GM19324 (cell line): ENCODE results near the gene ARTN.

ENCODE experiments used
- ATAC-seq: cut with Tn5 transposase; IDR thresholded peaks from one replicate; pipeline ENCODE4 v1.9.1; 2021; ENCODE audit warnings: mild to moderate bottlenecking, moderate library complexity; ENCODE audit not compliant: unreplicated experiment, low FRiP score

The ARTN gene

GRCh38 chr1:43921022-43921421, 12.6 kb upstream of the ARTN start:
- no peak for ATAC-seq

DNA sequence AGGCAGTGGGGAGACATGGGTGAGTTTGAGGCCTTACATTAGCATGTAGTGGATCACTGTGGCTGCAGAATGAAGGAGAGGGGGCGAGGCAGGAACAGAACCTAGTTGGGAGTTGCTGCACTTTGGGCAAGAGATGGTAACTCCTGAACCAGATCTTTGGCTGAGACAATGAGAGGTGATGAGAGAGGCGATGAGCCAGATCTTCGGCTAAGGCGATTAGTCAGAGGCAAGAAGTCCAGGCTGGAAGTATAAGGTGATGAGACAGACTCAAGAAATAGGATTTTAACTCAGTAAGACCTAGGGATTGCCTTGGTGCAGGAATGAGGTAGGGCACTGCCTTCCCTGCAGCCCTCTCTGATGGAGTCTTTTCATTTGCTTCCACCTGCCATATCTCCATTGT, 9.1 kb upstream of the ARTN start:
- no peak for ATAC-seq

GRCh38 chr1:43925846-43926245, 7.8 kb upstream of the ARTN start:
- no peak for ATAC-seq

GRCh38 chr1:43930168-43930948, 3.2 kb upstream of the ARTN start:
- ATAC-seq, result no peak

DNA sequence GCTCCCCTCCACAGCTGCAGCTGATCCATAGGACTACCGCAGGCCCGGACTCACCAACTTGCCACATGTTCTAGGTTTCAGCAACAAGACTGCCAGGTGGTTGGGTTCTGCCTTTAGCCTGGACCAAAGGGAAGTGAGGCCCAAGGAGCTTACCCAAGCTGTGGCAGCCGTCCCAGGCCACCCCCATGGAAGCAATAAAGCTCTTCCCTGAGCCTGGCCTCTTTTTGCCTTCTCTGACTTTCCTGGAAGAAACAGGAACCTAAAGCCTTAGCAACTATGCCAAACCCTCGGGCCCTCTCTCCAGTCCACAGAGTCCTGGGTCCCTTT, 2.7 kb upstream of the ARTN start:
- no peak for ATAC-seq

GRCh38 chr1:43931711-43932660, 1.6 kb upstream of the ARTN start:
- ATAC-seq, result no peak

DNA sequence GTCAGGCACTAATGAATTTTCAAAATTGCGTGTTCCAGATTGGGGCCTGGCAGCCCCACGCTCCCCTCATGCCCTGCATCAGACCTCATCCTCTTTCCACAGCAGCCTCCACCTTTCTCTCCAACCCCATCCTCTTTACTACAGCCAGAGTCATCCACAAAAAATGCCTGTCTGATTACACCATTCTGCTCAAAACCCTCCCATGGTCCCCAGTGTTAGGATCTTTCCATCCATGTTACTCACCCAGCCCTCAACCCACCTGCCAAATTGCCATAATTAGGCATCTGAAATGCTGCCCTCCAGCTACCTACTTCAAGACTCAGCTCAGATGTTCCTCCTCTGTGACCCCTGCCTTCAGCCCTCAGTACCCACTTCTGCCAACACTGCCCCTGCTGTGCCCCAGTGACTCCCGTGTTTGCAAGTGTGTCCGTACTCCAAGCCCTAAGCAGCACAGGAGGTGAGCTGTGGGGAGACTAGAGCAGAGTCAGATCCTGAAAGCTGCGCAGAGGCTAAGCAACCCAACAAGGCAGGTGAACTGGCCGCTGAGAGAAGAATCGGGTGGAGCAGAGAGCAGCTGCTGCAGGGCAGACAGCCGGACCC, 715 bp upstream of the ARTN start:
- no peak for ATAC-seq

- ATAC-seq, result no peak
These were observed 742 bp downstream of the ARTN start for GRCh38 chr1:43934101-43934985.

DNA sequence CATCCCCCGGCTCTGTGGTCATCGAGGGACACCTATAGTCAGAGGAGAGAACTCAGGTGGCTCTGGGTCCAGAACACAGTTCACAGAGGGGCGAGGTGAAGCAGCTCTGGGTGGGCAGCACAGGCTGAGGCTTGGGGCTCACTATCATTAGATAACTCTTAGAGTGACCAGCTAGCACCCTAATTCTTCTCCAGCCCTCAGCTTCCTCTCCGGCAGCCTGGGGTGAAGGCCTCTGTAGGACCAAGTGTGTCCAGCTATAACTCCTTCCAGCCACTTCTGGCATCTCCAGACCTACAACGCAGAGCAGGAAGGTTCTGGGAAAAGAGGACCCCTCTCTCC, 1.4 kb downstream of the ARTN start:
- ATAC-seq, result no peak

GRCh38 chr1:43935711-43936427, 2.3 kb downstream of the ARTN start:
- no peak for ATAC-seq

GRCh38 chr1:43936431-43937151, 3.0 kb downstream of the ARTN start:
- no peak for ATAC-seq

DNA sequence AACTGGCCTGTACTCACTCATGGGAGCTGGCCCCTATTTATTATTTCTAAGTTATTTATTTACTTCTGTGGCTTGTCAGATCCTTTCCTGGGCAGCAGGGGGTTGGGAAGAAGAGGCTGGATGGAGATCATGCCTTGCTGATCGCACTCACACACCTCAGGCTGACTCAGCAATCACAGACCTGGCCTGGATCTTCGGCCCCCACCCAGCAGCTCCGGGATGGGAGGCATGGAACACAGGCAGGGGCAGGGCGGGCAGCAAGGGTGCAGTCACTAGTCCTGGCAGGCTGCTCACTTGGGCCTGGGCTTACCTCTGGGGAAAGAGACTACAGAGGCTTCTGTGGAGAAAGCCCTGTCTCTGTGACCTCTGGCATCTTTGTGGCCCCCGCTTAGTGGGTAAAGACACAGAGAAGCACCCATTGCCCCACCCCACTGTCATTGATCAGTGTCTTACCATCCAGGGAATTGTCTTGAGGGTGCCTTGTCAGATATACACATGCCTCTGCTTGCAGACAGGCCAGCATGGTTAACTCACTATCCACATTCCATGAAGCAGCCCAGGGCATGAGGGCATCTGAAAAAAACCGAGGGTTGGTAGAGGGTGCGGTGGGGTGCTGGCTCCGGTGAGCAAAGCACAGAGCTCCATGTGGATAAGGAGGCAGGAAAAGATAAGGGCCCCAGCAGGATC, 3.7 kb downstream of the ARTN start:
- ATAC-seq, result no peak

DNA sequence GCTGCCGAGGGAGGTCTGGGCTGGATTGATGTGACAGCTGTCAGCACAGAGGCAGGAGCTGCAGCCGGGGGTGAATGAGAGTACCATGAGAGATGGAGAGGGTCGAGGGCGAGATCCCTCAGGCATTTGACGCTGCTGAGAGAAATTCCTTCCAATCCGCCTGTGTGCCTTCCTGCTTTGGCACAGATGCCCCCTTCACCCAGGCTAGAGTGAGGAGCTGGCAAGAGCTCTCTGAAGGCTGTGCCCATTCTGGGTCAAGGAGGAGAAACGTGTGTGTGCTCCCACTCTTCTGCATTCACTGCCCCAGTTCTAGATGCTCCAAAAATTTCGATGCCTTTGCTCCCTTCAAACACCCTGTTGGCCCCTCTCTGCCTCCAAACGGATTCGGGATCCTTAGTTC, 4.8 kb downstream of the ARTN start:
- ATAC-seq, result no peak

DNA sequence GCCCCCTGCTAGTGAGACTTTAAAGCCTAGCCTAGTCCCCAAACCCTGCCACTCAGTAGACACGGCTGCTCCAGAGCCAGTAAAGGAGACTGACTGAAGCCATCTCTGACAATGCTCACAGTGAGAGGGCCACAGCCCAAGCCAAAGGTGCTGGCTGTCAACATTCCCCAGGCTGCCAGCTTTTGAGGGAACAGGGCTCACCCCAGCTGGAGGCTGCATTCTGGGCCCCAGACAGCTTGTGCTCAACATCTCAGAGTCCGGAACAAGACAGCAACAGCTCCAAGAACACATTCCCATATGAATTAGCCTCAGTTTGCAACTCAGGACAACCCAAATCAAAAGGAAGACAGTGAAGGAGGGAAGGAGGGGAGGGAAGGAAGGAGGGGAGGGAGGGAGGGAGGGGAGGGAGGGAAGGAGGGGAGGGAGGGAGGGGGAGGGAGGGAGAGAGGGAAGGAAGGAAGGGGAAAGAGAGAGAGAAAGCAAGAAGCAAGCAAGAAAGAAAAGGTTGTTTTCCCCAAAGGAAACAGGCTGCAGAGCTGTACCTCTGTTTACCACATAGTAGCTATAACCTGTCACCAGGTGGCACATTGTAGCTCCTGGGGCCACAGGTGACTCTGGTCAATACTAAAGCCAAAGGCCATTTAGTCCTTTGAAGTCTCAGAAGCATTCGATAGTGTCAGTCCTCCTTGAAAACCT, 5.4 kb downstream of the ARTN start:
- no peak for ATAC-seq

DNA sequence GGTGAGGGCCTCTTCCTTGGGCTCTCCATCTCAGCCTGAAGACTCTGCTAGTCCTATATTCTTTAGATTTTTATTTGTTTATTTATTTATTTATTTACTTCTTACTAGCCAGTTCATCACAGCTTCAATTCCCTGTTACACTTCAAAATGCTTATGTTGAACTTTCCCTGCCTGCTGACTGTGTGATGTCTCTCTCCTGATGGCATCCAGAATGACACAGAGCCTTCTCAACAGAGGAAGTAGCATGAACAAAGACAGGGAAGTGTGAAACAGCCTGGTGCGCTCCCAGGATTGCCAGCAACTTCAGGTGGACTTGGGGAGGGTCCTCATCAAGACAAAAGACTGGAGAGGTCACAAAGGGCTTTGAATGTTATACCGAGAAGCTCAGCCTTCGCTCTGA, 8.8 kb downstream of the ARTN start:
- no peak for ATAC-seq

GRCh38 chr1:43944860-43945259, 11.3 kb downstream of the ARTN start:
- ATAC-seq, result no peak

- ATAC-seq, result no peak
These were observed 12.2 kb downstream of the ARTN start for GRCh38 chr1:43945674-43946235.
